ENCODE measurements around the gene ATXN7. TPM values are rescaled to one million over a fixed set of nuclear protein-coding genes. Genes with fewer than 3 reads are reported as not detected.

The ATXN7 gene
- total and polyA plus RNA-seq, 10 of the 15 experiments (the other 5 are each of a cell fraction or from before 2014, with no cell fraction given): 0.83 to 24.6 (median 8.5) TPM

- FAIRE-seq: no peak
- WGBS (ENCODE audit: insufficient coverage, insufficient replicate concordance, low lambda C conversion rate, missing lambda C conversion rate): 88% methylated on average over 3 of the region's 3 CpGs
- no peak for DNase-seq (ENCODE audit: low read depth, low spot score)
- Histone ChIP-seq H3K9me3 (replicated peaks; ENCODE audit: control insufficient read depth, insufficient read depth, low read length) (no peaks in the 10 kb centered on the region), H3K79me2 (ENCODE audit: control insufficient read depth, insufficient read depth, low read length) (peaks cover 49% of the 10 kb centered on the region), H3K27ac (ENCODE audit: control insufficient read depth, insufficient read depth) (no peak overlapping the region), H2AFZ (ENCODE audit: control insufficient read depth, low read depth, low read length) (no peak overlapping the region), H3K4me3 (no peak overlapping the region), H3K4me1 (ENCODE audit: control insufficient read depth, insufficient read depth, low read length) (no peaks in the 10 kb centered on the region), H3K27me3 (replicated peaks in 1 of 2; ENCODE audit: control insufficient read depth in 2 of 2, insufficient read depth in 2 of 2, low read length in 1 of 2) (no peaks in the 10 kb centered on the region), H3K9ac (ENCODE audit: control insufficient read depth, insufficient read depth, low read length) (no peak overlapping the region), H3K4me2 (ENCODE audit: control insufficient read depth, insufficient read depth) (no peak overlapping the region), H4K20me1 (ENCODE audit: control insufficient read depth, insufficient read depth) (no peaks in the 10 kb centered on the region; the same call in 1 of the 2 replicates), H3K36me3 (ENCODE audit: control insufficient read depth in 2 of 2, insufficient read depth in 2 of 2, low read length in 1 of 2) (no peaks in the 10 kb centered on the region)
- intact Hi-C loops (cut with micrococcal nuclease; ENCODE audit: unreplicated experiment): no loop called here
- CTCF ChIA-PET: interaction anchor here (1.2 to 2.3 kb wide), 7 partner anchors 9 to 57 kb away, joined by 3 to 8 read pairs (median 5); partner anchors contain the start of gene C3orf49
- in situ Hi-C loops (cut with MboI): no loop called here
- SMC1A ChIA-PET (ENCODE audit: uncharacterized antibody, unreplicated experiment): interaction anchor here (0.6 to 2.9 kb wide), 10 partner anchors 12 to 148 kb away, joined by 3 to 14 read pairs (median 3); no protein-coding TSS in a partner anchor
- no peak for TF ChIP-seq NFYB (IDR thresholded peaks at IDR 0.05; ENCODE audit: insufficient read depth, low read depth, low read length)
- POLR2A ChIA-PET: interaction anchor here (1.5 kb wide), 1 partner anchor 12 kb away, joined by 5 read pairs; the partner anchor contains the start of genes ATXN7 and THOC7
- BruUV-seq (replicated peaks): no TSS peak
- RAD21 ChIA-PET (ENCODE audit: unreplicated experiment): interaction anchor here (1.7 kb wide), 1 partner anchor 8 kb away, joined by 4 read pairs; no protein-coding TSS in a partner anchor
- ATAC-seq: no peak
Observed at GRCh38 chr3:63876260-63876659, 12.6 kb downstream of the ATXN7 start.

- Histone ChIP-seq H3K27ac (ENCODE audit: control insufficient read depth, insufficient read depth) (no peak overlapping the region), H2AFZ (ENCODE audit: control insufficient read depth, low read depth, low read length) (no peak overlapping the region), H3K4me2 (ENCODE audit: control insufficient read depth, insufficient read depth) (no peak overlapping the region), H4K20me1 (ENCODE audit: control insufficient read depth, insufficient read depth) (no peaks in the 10 kb centered on the region; the same call in 1 of the 2 replicates), H3K4me3 (no peak overlapping the region), H3K4me1 (ENCODE audit: control insufficient read depth, insufficient read depth, low read length) (no peaks in the 10 kb centered on the region), H3K9me3 (replicated peaks; ENCODE audit: control insufficient read depth, insufficient read depth, low read length) (no peaks in the 10 kb centered on the region), H3K36me3 (ENCODE audit: control insufficient read depth in 2 of 2, insufficient read depth in 2 of 2, low read length in 1 of 2) (no peaks in the 10 kb centered on the region; a peak in 1 of 4 replicates), H3K79me2 (ENCODE audit: control insufficient read depth, insufficient read depth, low read length) (peaks cover 47% of the 10 kb centered on the region), H3K9ac (ENCODE audit: control insufficient read depth, insufficient read depth, low read length) (no peak overlapping the region), H3K27me3 (replicated peaks in 1 of 2; ENCODE audit: control insufficient read depth in 2 of 2, insufficient read depth in 2 of 2, low read length in 1 of 2) (no peaks in the 10 kb centered on the region)
- no TSS peak for BruUV-seq (replicated peaks)
- FAIRE-seq: no peak
- in situ Hi-C loops (cut with MboI) (no loop called here), intact Hi-C loops (cut with micrococcal nuclease; ENCODE audit: unreplicated experiment) (no loop called here)
- RAD21 ChIA-PET (ENCODE audit: unreplicated experiment): no interaction called here
- no peak for ATAC-seq
- SMC1A ChIA-PET (ENCODE audit: uncharacterized antibody, unreplicated experiment): interaction anchor here (1.7 to 2.9 kb wide), 4 partner anchors 9 to 130 kb away, joined by 6 to 14 read pairs (median 8); no protein-coding TSS in a partner anchor
- no peak for TF ChIP-seq TCF7 (IDR thresholded peaks at IDR 0.05; ENCODE audit: borderline replicate concordance)
- no peak for TF ChIP-seq SMAD5 (IDR thresholded peaks at IDR 0.05; ENCODE audit: low read depth)
- TF ChIP-seq PAX5 (IDR thresholded peaks at IDR 0.05; ENCODE audit: borderline replicate concordance, low read depth, low read length): no peak
- no peak for TF ChIP-seq GATAD2B (conservative IDR thresholded peaks at IDR 0.05; ENCODE audit: low read depth)
- no peak for TF ChIP-seq MLLT1 (IDR thresholded peaks at IDR 0.05)
- no peak for TF ChIP-seq ZNF687 (IDR thresholded peaks at IDR 0.05)
- no peak for TF ChIP-seq CHD1 (IDR thresholded peaks at IDR 0.05; ENCODE audit: low read depth, low read length)
- no peak for TF ChIP-seq NFIC (IDR thresholded peaks at IDR 0.05; ENCODE audit: low read depth, low read length)
- POLR2A ChIA-PET: interaction anchor here (0.6 to 2.0 kb wide), 4 partner anchors 12 to 77 kb away, joined by 3 to 6 read pairs (median 4); no protein-coding TSS in a partner anchor
- WGBS (ENCODE audit: insufficient coverage, insufficient replicate concordance, low lambda C conversion rate, missing lambda C conversion rate): 96% methylated on average over 3 of the region's 3 CpGs
- CTCF ChIA-PET: interaction anchor here (0.6 to 2.3 kb wide), 5 partner anchors 12 to 248 kb away, joined by 3 to 8 read pairs (median 4); partner anchors contain the start of gene C3orf49
- DNase-seq (ENCODE audit: low read depth, low spot score): no peak
Observed at GRCh38 chr3:63877737-63878393, 14.2 kb downstream of the ATXN7 start.

Measured in GM12878 (cell line).